GM12873 (cell line): ENCODE data around the gene RNASEH1.

Experiments used
- TF ChIP-seq, protein P1 (sequence below): IDR thresholded peaks from 2 replicates; pipeline ENCODE4 v1.5.1; 2012; ENCODE audit warnings: low read depth, mild to moderate bottlenecking, moderate library complexity, low read length, control low read depth; ENCODE audit not compliant: insufficient read depth; ENCODE audit errors: missing control alignments

Gene RNASEH1, protein sequence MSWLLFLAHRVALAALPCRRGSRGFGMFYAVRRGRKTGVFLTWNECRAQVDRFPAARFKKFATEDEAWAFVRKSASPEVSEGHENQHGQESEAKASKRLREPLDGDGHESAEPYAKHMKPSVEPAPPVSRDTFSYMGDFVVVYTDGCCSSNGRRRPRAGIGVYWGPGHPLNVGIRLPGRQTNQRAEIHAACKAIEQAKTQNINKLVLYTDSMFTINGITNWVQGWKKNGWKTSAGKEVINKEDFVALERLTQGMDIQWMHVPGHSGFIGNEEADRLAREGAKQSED

DNA sequence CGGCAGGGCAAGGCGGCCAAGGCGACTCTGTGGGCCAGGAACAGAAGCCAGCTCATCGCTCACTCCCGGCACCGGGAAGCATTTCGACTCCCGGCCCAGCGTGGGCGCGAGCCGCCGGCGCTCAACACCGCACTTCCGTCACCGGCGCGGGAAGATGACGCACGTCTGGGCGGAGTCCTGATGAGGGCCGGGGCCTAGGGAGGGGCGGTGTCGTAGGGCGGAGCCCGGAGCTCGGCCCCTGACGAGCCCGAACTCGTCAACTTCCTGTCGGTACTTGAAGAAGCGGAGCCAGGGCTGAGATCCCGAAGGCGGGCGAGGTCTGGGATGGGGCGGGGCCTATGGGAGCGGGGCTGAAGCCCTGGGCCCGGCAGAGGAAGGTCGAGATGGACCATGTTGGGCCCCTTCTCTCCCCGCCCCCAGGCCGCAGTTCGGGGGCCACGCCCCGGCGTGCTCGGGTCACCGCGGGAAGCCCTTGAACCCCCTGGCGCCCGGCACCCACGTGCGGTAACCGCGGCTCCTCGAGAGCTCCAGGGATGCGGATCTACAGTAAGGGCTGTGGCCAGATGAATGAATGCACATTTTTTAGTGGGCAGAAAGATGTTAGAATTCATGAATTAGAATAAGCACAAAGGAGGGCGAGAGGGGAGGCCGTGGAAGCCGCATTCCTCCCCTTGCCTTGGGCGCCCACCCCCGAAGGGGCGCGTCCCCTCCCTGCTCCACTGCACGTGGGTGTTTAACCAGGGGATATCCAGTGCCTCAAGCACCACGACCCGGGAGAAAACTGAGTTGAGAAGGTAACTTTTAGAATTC lies at the start of gene RNASEH1:
TSS of gene RNASEH1 (minus strand) at position 129 of the 810 bp plus-strand sequence. CDS start at position 56, 73 bp downstream.
- TF ChIP-seq, protein P1, sequence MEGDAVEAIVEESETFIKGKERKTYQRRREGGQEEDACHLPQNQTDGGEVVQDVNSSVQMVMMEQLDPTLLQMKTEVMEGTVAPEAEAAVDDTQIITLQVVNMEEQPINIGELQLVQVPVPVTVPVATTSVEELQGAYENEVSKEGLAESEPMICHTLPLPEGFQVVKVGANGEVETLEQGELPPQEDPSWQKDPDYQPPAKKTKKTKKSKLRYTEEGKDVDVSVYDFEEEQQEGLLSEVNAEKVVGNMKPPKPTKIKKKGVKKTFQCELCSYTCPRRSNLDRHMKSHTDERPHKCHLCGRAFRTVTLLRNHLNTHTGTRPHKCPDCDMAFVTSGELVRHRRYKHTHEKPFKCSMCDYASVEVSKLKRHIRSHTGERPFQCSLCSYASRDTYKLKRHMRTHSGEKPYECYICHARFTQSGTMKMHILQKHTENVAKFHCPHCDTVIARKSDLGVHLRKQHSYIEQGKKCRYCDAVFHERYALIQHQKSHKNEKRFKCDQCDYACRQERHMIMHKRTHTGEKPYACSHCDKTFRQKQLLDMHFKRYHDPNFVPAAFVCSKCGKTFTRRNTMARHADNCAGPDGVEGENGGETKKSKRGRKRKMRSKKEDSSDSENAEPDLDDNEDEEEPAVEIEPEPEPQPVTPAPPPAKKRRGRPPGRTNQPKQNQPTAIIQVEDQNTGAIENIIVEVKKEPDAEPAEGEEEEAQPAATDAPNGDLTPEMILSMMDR: no peak

DNA sequence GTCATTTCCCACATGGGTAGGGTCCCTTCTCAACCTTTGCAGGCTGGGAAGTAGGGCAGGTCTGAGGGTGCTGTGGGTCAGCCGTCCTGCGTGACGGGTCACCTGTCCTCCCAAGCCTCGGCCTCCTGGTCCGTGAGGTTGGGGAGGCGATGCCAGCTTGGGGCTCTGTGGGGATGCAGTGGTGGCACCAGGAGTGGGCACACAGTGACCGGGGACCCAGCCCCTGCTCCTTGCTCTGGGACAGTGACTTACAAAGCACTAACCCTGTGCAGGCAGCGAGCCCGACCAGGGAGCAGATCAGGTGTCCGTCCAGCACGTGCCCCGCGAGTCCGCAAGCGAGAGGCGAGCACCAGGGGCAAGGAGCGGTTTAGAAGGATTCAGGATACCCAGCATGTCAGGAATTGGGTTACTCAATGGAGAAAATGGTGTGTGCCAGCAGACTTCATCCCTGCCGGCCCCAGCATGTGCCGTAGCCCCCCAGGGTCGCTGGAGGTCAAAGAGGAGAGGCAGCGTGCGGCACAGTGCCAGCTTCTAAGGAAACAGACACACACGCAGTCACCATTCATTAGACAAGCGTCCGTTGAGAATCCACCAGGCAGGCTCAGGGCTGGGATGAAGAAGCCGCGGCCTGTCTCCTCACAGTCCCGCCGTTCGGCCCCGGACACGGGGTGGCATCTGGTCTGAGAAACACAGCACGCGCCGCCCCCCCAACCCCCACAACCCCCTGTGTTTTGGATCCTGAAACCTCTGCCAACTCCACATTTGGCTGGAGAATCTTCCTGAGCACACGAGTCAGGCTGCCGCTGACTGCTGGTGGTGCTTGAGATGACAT lies 48.5 kb upstream of the RNASEH1 start:
- TF ChIP-seq, protein P1: no peak

DNA sequence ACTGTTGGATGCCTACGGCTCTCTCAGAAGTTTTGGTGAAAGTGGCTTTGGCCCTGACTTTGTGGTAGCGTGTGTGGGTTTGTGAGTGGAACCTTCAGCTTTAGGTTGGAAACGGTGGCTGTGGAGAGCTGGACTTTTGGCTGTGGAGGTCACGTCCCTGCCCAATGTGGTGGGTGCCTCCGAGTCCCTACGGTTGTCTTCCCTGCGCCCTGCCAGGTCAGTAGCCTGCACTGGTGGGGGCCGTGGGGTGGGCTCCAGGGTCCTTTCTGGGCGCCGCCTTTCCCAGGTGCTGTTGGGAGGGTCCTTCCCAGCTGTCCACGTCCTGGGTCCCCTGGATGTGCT lies 47.9 kb upstream of the RNASEH1 start:
- TF ChIP-seq, protein P1: no peak

DNA sequence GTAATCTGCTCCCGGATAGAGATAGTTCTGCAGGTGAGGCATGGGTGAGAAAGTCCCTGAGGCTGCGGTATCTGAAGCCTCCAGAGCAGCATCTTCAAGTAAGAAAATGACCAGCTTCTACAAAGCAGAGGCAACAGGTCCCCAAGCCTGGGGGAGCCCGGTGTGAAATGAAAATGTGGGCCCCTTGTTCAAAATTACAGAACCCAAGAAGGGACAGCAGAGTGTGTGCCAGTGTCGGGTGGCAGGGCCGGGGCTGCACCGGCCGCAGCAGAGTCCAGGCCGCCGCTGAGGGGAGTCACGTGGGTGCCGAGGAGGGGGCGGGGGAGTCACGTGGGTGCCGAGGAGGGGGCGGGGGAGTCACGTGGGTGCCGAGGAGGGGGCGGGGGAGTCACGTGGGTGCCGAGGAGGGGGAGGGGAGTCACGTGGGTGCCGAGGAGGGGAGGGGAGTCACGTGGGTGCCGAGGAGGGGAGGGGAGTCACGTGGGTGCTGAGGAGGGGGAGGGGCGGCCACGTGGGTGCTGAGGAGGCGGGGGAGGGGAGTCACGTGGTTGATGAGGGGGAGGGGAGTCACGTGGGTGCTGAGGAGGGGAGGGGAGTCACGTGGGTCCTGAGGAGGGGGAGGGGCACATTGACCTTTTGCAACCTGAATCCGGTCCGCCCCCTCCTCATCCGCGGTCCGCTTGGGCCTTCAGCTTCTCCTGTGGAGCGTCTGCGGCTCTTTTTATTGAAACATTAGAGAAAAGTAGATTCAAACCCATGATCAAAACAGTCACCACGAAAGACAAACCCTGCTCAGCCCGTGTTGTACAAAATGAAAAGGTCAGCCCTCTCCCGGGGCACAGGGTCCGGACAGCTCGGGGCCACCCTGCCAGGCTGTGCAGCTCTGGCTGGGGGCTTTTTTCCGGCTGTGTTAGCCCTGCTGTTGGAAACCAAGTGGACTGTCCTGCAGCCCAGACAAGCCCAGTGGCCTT lies 47.1 kb upstream of the RNASEH1 start:
- TF ChIP-seq, protein P1: no peak

DNA sequence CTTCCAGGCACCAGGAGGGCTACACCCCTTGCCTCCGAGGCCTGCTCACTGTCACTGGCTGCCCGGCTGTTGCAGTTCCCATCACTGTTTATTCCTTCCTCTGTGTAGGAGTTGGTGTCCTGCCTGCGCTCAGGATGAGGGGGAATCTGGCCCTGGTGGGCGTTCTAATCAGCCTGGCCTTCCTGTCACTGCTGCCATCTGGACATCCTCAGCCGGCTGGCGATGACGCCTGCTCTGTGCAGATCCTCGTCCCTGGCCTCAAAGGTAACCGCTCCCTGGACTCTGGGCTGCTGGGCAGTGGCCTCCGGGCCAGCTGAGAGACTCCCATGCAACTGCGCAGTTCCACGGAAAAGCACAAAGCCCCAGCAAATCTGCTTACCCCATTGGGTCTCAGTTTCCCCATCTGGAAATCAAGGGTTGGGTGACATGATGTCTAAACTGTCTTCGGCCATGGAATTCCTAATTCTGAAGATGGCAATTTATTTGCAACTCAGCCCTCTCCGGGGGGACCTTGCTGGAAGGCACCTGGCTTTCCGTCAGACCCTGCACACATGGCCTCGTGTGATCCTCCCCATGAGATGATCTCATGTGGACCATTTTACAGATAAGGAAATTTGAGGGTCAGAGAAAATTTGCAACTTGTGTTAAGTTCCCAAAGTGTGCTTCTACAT lies 46.2 kb upstream of the RNASEH1 start:
- TF ChIP-seq, protein P1: no peak

DNA sequence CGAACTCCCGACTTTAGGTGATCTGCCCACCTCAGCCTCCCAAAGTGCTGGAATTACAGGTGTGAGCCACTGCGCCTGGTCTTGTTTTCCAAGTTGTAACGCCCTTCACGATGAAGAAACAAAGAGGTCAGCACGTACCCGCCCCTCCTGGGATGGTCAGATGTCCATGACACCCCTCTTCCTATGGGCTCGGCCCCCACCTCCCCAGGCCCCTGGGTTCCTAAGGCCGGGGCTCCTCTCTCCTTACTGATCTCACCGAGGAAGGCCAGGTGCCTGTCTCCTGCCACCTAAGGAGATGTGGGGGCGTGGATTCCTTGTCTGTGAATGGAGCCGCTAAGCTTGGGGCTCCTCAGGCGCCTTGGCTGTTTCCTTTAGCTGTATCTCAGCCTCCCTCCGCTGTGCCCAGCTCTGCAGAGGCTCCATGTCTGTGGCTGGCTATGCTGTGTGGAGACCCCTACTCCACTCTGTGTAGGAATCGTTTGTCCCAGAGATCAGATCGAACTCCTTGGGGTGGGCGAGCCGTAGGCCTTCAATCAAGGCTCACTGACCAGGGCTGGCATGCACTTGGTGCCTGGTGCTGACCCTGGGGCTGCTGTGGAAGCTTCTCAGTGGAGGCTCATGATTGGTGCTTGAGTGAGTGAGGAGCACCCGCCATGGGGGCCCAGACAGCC lies 45.5 kb upstream of the RNASEH1 start:
- TF ChIP-seq, protein P1: no peak
